SK-N-MC (cell line): ENCODE results near the gene PDE11A.

ENCODE experiments used
- EZH2 ChIP-seq: fragments of 200-600 bp; sonication (generic); IDR thresholded peaks from one replicate; pipeline ENCODE4 v1.6.1; 2017; ENCODE audit warnings: antibody characterized with exemption
- POLR2AphosphoS5 ChIP-seq: IDR thresholded peaks from 2 replicates; pipeline ENCODE4 v1.6.1; 2012; ENCODE audit warnings: mild to moderate bottlenecking, low read depth, low read length, borderline replicate concordance

DNA sequence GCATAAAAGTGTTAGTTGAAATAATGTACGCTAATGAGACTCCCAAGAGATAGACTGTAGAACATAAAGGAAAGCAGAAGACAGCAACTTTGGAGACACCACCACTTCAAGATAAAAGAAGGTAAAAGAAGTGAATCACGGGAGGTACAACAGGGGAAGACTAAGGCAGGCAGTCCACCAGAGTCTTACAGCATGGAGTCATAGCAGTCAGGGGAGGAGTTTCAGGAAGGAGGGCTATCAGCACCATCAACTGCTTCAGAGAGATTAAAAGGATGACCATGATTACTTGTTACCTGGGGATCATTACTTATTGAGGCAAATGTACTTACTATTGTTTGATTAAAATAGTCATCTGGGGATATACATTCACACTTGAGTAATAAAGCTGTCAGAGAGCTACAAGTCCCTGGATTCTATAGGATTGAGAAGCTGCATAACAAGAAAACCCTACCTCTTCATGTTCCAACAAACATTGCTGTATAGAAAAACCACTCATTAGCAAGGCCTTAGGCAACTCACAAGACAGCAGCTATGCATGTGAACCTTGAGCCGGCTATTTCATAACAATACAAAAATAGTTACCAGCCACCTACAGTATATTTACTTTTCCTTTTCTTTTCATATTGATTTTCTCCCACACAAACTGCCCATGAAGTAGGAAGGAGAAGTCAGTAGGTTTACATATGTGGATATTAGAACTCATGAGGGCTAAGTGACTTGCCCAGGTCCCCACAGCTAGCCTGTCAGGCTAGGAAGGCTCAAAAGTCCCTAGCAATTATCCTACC is 101.7 kb downstream of the PDE11A start:
- TF ChIP-seq EZH2 (no peak), POLR2AphosphoS5 (no peak)
